ENCODE data around the gene RAET1L.
A peak's percentile ranks its signal among the peaks of the same experiment; 100 is the strongest.
"Not testable (repeated sequence)": the region's sequence is repeated elsewhere in the genome, so short reads cannot be mapped to it uniquely, and the experiment has no call there.

The RAET1L gene

GRCh38 chr6:150025201-150025917, at the start of gene RAET1L:
Gene RAET1L (minus strand): TSS chr6:150025532. CDS start chr6:150025471, 61 bp downstream.
- Histone ChIP-seq H3K4me3 (ENCODE audit: low read depth in 1 of 2, low read length in 2 of 2) (peak within 1 kb of the TSS; percentile 6 to 42), H3K27ac (ENCODE audit: low read depth, low read length) (no peak within 1 kb of the TSS), H3K9ac (ENCODE audit: low read depth in 1 of 2, low read length in 2 of 2) (no peak within 1 kb of the TSS), H3K27me3 (ENCODE audit: control insufficient read depth in 1 of 2, insufficient read depth in 2 of 2, low read length in 2 of 2) (peaks cover 38 to 42% of the 10 kb centered on the region in 2 donors), H3K36me3 (ENCODE audit: control insufficient read depth in 1 of 2, insufficient read depth in 2 of 2, low read length in 2 of 2) (no peaks in the 10 kb centered on the region), H3K4me1 (ENCODE audit: control insufficient read depth in 1 of 2, insufficient read depth in 2 of 2, low read length in 2 of 2) (peaks cover 0 to 4% of the 10 kb centered on the region in 2 donors), H3K9me3 (ENCODE audit: control insufficient read depth in 1 of 2, low read length in 2 of 2) (no peaks in the 10 kb centered on the region)

DNA sequence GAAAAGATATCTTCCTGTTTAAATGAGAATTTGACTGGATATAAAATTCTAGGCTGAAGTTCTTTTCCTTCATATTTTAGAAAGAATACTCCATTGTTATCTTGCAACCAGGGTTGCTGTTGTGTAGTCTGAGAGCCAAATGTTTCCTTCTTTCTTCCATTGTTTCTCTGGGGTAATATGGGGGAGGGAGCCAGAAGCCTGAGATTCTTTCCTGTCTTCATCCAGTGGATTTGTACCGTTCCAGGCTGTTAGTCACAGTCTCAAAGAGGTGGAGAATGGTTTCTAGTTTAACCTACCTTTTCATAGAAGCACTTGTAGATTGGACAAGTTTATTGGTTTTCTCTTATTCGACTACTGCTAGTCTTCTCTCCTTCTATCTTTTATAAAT, 49.7 kb upstream of the RAET1L start:
- H3K9ac ChIP-seq (ENCODE audit: low read depth in 1 of 2, low read length in 2 of 2): no peak overlapping the region
- H3K27ac ChIP-seq (ENCODE audit: low read depth, low read length): no peak overlapping the region
- no peaks in the 10 kb centered on the region for H3K36me3 ChIP-seq (ENCODE audit: control insufficient read depth in 1 of 2, insufficient read depth in 2 of 2, low read length in 2 of 2)
- H3K27me3 ChIP-seq (ENCODE audit: control insufficient read depth in 1 of 2, insufficient read depth in 2 of 2, low read length in 2 of 2): peaks cover 0 to 3% of the 10 kb centered on the region in 2 donors
- peaks cover 0 to 7% of the 10 kb centered on the region in 2 donors for H3K4me1 ChIP-seq (ENCODE audit: control insufficient read depth in 1 of 2, insufficient read depth in 2 of 2, low read length in 2 of 2)
- no peak overlapping the region for H3K4me3 ChIP-seq (ENCODE audit: low read depth in 1 of 2, low read length in 2 of 2)
- no peaks in the 10 kb centered on the region for H3K9me3 ChIP-seq (ENCODE audit: control insufficient read depth in 1 of 2, low read length in 2 of 2)

DNA sequence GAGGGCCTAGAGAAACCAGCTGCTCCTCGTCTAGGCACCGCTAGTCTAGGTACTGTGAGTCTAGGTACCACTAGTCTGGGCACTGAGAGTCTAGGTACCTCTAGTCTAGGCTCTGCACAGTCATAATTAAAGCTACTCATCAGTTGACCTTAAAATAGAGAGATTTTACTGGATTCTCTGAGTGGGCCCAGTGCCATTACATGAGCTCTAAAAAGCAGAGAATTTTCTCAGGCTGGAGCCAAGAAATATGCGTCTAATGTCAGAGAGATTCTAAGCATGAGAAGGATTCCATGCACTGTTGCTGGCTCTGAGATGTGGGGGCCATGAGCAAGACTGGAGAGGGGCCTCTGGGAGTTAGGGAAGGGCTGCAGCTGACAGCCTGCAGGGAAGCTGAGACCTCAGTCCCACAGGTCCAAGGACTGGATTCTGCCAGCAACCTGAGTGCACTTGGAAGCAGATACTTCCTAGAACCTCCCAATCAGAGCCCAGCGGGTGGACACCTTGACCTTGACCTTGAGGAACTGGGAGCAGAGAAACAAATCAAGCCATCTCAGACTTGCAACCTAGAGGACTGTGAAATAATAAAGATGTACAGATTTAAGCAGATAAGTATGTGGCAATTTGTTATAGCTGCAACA, 49.2 kb upstream of the RAET1L start:
- H3K36me3 ChIP-seq (ENCODE audit: control insufficient read depth in 1 of 2, insufficient read depth in 2 of 2, low read length in 2 of 2); H3K4me1 ChIP-seq (ENCODE audit: control insufficient read depth in 1 of 2, insufficient read depth in 2 of 2, low read length in 2 of 2); H3K4me3 ChIP-seq (ENCODE audit: low read depth in 1 of 2, low read length in 2 of 2); H3K27me3 ChIP-seq (ENCODE audit: control insufficient read depth in 1 of 2, insufficient read depth in 2 of 2, low read length in 2 of 2); H3K9ac ChIP-seq (ENCODE audit: low read depth in 1 of 2, low read length in 2 of 2); H3K27ac ChIP-seq (ENCODE audit: low read depth, low read length); H3K9me3 ChIP-seq (ENCODE audit: control insufficient read depth in 1 of 2, low read length in 2 of 2): not testable (repeated sequence)

DNA sequence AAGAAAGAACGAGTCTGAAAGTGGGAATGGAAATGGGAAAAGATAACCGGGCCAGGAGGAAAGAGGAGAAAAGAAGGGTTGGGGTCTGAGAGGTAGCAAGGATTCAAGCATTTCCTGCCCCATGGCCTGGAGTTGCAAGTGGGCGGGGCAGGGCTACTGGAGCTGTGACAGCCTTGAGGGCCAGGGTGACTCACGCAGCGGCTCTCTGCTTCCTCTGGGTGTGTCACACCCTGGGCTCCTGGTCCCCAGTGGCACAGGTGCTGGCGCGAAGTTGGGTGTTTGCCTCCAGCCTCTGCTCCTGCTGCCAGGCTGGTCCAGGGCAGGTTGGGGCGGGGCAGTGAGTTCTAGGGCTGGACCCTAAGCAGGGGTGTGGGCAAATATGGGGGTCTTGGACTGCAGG, 46.9 kb upstream of the RAET1L start:
- Histone ChIP-seq H3K4me3 (ENCODE audit: low read depth in 1 of 2, low read length in 2 of 2) (no peak overlapping the region), H3K36me3 (ENCODE audit: control insufficient read depth in 1 of 2, insufficient read depth in 2 of 2, low read length in 2 of 2) (no peaks in the 10 kb centered on the region), H3K27ac (ENCODE audit: low read depth, low read length) (no peak overlapping the region), H3K9me3 (ENCODE audit: control insufficient read depth in 1 of 2, low read length in 2 of 2) (no peaks in the 10 kb centered on the region), H3K9ac (ENCODE audit: low read depth in 1 of 2, low read length in 2 of 2) (no peak overlapping the region), H3K4me1 (ENCODE audit: control insufficient read depth in 1 of 2, insufficient read depth in 2 of 2, low read length in 2 of 2) (peaks cover 0 to 13% of the 10 kb centered on the region in 2 donors), H3K27me3 (ENCODE audit: control insufficient read depth in 1 of 2, insufficient read depth in 2 of 2, low read length in 2 of 2) (peaks cover 0 to 6% of the 10 kb centered on the region in 2 donors)

- Histone ChIP-seq H3K4me3 (ENCODE audit: low read depth in 1 of 2, low read length in 2 of 2) (no peak overlapping the region), H3K9me3 (ENCODE audit: control insufficient read depth in 1 of 2, low read length in 2 of 2) (no peaks in the 10 kb centered on the region), H3K36me3 (ENCODE audit: control insufficient read depth in 1 of 2, insufficient read depth in 2 of 2, low read length in 2 of 2) (no peaks in the 10 kb centered on the region), H3K27ac (ENCODE audit: low read depth, low read length) (no peak overlapping the region), H3K27me3 (ENCODE audit: control insufficient read depth in 1 of 2, insufficient read depth in 2 of 2, low read length in 2 of 2) (peaks cover 0 to 12% of the 10 kb centered on the region in 2 donors), H3K9ac (ENCODE audit: low read depth in 1 of 2, low read length in 2 of 2) (no peak overlapping the region), H3K4me1 (ENCODE audit: control insufficient read depth in 1 of 2, insufficient read depth in 2 of 2, low read length in 2 of 2) (peaks cover 0 to 13% of the 10 kb centered on the region in 2 donors)
Measured at GRCh38 chr6:150070236-150070818, 45.0 kb upstream of the RAET1L start.

GRCh38 chr6:150069706-150070105, 44.4 kb upstream of the RAET1L start:
- Histone ChIP-seq H3K36me3 (ENCODE audit: control insufficient read depth in 1 of 2, insufficient read depth in 2 of 2, low read length in 2 of 2) (no peaks in the 10 kb centered on the region), H3K27me3 (ENCODE audit: control insufficient read depth in 1 of 2, insufficient read depth in 2 of 2, low read length in 2 of 2) (peaks cover 0 to 12% of the 10 kb centered on the region in 2 donors), H3K27ac (ENCODE audit: low read depth, low read length) (no peak overlapping the region), H3K9ac (ENCODE audit: low read depth in 1 of 2, low read length in 2 of 2) (peak overlapping the region in 1 of 2 donors; percentile 20), H3K4me3 (ENCODE audit: low read depth in 1 of 2, low read length in 2 of 2) (peak overlapping the region; percentile 76 to 78), H3K9me3 (ENCODE audit: control insufficient read depth in 1 of 2, low read length in 2 of 2) (no peaks in the 10 kb centered on the region), H3K4me1 (ENCODE audit: control insufficient read depth in 1 of 2, insufficient read depth in 2 of 2, low read length in 2 of 2) (peaks cover 0 to 13% of the 10 kb centered on the region in 2 donors)

DNA sequence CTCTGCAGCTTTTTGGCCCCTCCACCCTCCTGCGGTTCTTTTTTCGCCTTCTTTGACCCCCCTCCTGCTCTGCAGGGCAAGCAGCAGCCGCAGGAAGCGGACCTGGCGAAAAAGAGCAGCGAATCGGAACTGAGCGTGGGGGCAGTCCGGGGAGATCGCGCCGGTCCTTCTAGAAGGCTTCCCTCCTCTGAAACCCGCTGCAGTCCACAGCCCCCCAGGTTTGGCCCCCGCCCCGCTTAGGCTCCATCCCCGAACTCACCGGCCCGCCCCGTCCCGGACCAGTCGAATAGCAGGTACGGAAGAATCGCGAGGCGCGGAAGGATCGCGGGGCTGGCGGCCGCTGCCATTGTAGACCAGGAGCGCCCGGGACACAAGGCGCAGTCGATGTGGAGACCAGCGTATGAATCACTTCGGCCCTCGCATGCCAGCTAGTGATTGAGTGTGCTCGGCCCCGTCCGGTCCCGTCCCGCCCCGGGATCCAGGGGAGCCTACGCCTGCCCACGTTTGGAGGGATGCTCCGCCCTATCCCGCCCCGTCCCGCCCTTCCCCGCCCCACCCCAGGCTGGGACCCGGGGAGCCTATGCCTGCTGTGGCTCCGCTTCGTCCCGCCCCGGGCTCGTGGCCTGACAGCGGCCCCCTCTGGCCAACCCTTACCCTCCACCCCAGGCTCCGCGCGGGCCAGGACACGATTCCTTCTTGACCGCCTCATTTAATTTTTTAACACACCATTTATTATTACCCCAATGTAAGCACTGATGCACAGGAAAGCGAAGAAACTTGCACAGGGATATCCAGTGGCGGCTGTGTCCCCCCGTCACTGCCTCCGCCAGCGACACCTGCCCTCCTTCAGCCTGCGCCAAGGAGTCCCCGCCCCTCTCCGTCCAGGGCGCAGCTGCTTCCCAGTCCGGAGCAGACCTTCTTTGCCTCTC, 43.7 kb upstream of the RAET1L start, which contains the start of gene ULBP3:
ULBP3 (minus strand) TSS at position 402 of the 929 bp plus-strand sequence; CDS start at position 347, 55 bp downstream.
- peak within 1 kb of the TSS; percentile 76 to 78 for H3K4me3 ChIP-seq (ENCODE audit: low read depth in 1 of 2, low read length in 2 of 2)
- H3K9ac ChIP-seq (ENCODE audit: low read depth in 1 of 2, low read length in 2 of 2): peak within 1 kb of the TSS; percentile 43 to 78
- H3K27ac ChIP-seq (ENCODE audit: low read depth, low read length): no peak within 1 kb of the TSS
- H3K4me1 ChIP-seq (ENCODE audit: control insufficient read depth in 1 of 2, insufficient read depth in 2 of 2, low read length in 2 of 2): peaks cover 0 to 13% of the 10 kb centered on the region in 2 donors
- no peaks in the 10 kb centered on the region for H3K36me3 ChIP-seq (ENCODE audit: control insufficient read depth in 1 of 2, insufficient read depth in 2 of 2, low read length in 2 of 2)
- H3K9me3 ChIP-seq (ENCODE audit: control insufficient read depth in 1 of 2, low read length in 2 of 2): no peaks in the 10 kb centered on the region
- peaks cover 0 to 12% of the 10 kb centered on the region in 2 donors for H3K27me3 ChIP-seq (ENCODE audit: control insufficient read depth in 1 of 2, insufficient read depth in 2 of 2, low read length in 2 of 2)

- H3K4me1 ChIP-seq (ENCODE audit: control insufficient read depth in 1 of 2, insufficient read depth in 2 of 2, low read length in 2 of 2): peaks cover 0 to 13% of the 10 kb centered on the region in 2 donors
- peaks cover 0 to 12% of the 10 kb centered on the region in 2 donors for H3K27me3 ChIP-seq (ENCODE audit: control insufficient read depth in 1 of 2, insufficient read depth in 2 of 2, low read length in 2 of 2)
- no peaks in the 10 kb centered on the region for H3K36me3 ChIP-seq (ENCODE audit: control insufficient read depth in 1 of 2, insufficient read depth in 2 of 2, low read length in 2 of 2)
- H3K4me3 ChIP-seq (ENCODE audit: low read depth in 1 of 2, low read length in 2 of 2): peak overlapping the region; percentile 76 to 78
- no peaks in the 10 kb centered on the region for H3K9me3 ChIP-seq (ENCODE audit: control insufficient read depth in 1 of 2, low read length in 2 of 2)
- peak overlapping the region in 1 of 2 donors; percentile 43 for H3K9ac ChIP-seq (ENCODE audit: low read depth in 1 of 2, low read length in 2 of 2)
- H3K27ac ChIP-seq (ENCODE audit: low read depth, low read length): no peak overlapping the region
Measured at GRCh38 chr6:150068151-150068550, 42.8 kb upstream of the RAET1L start.

DNA sequence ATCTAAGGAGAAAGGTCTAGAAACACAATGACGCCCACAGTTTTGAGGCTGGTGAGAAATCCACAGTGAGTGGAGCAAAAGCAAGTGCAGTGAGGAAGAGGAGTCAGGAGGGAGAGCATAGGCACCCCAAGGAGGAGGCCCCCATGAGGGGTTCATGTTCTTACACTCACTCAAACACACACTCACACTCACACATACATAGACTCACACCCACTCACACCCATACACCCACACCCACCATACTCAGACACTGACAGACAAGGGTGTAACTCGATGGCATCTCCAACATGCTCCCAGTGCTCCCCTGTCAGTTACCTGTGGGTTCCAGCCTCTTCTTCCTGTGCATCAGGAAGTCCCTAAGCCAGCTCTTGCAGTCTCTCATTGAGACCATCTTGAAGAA, 39.8 kb upstream of the RAET1L start:
- Histone ChIP-seq H3K27ac (ENCODE audit: low read depth, low read length) (no peak overlapping the region), H3K27me3 (ENCODE audit: control insufficient read depth in 1 of 2, insufficient read depth in 2 of 2, low read length in 2 of 2) (peaks cover 0 to 8% of the 10 kb centered on the region in 2 donors), H3K36me3 (ENCODE audit: control insufficient read depth in 1 of 2, insufficient read depth in 2 of 2, low read length in 2 of 2) (no peaks in the 10 kb centered on the region), H3K4me3 (ENCODE audit: low read depth in 1 of 2, low read length in 2 of 2) (no peak overlapping the region), H3K9me3 (ENCODE audit: control insufficient read depth in 1 of 2, low read length in 2 of 2) (no peaks in the 10 kb centered on the region), H3K4me1 (ENCODE audit: control insufficient read depth in 1 of 2, insufficient read depth in 2 of 2, low read length in 2 of 2) (peaks cover 0 to 6% of the 10 kb centered on the region in 2 donors), H3K9ac (ENCODE audit: low read depth in 1 of 2, low read length in 2 of 2) (no peak overlapping the region)

Measured in duodenal mucosa (tissue), 2 donors.